IMR-90 (cell line): ENCODE results near the gene ABCB1. TPM values are rescaled to one million over a fixed set of nuclear protein-coding genes. Genes with fewer than 3 reads are reported as not detected.
"Not testable (repeated sequence)": the region's sequence is repeated elsewhere in the genome, so short reads cannot be mapped to it uniquely, and the experiment has no call there.

Experiments used
- ATAC-seq: fragments of 200-7000 bp; cut with Tn5 transposase; 2 replicates; pipeline ENCODE4 v1.9.1; 2020; ENCODE audit warnings: low read depth, mild to moderate bottlenecking, moderate library complexity
- BruUV-seq: library from RNA; stranded (reverse); fragments of 400-500 nt; replicated peaks from 2 replicates; lab custom pipeline; 2021; lab: Mats Ljungman, UMichigan
- CTCF ChIA-PET: fragments of 300-600 bp; formaldehyde crosslinking; extraction: SDS; loops from one replicate; lab custom pipeline; 2021; ENCODE audit warnings: antibody characterized with exemption; lab: Yijun Ruan, JAX
- POLR2A ChIA-PET: fragments of 300-600 bp; sonication (Branson Sonifier 250); formaldehyde crosslinking; loops from one replicate; lab custom pipeline; 2022; ENCODE audit warnings: antibody characterized with exemption; ENCODE audit not compliant: unreplicated experiment; lab: Charles Lee
- DNase-seq: peaks from one replicate; pipeline ENCODE4 v3.0.0; 2013
- H2AFZ ChIP-seq: replicated peaks from 2 replicates; pipeline ENCODE3; 2013; ENCODE audit warnings: low read length, mild to moderate bottlenecking; ENCODE audit not compliant: poor library complexity
- H2AK5ac ChIP-seq: 2 replicates; pipeline ENCODE4 v1.6.1; 2013; ENCODE audit warnings: low read depth, low read length, inconsistent platforms
- H2AK9ac ChIP-seq: replicated peaks from 2 replicates; pipeline ENCODE3; 2013; ENCODE audit warnings: mild to moderate bottlenecking, low read depth, low read length, moderate library complexity; ENCODE audit not compliant: poor library complexity
- H2BK120ac ChIP-seq: 2 replicates; pipeline ENCODE4 v1.6.1; 2013; ENCODE audit warnings: low read depth, low read length, inconsistent platforms
- H2BK15ac ChIP-seq: 3 replicates; pipeline ENCODE4 v1.6.1; 2013; ENCODE audit warnings: low read depth, low read length, inconsistent platforms
- H2BK20ac ChIP-seq: 2 replicates; pipeline ENCODE4 v1.6.1; 2013; ENCODE audit warnings: low read depth, mild to moderate bottlenecking, inconsistent platforms, low read length, moderate library complexity
- H2BK5ac ChIP-seq: 2 replicates; pipeline ENCODE4 v1.6.1; 2013; ENCODE audit warnings: mild to moderate bottlenecking, low read depth, low read length, inconsistent platforms; ENCODE audit not compliant: poor library complexity, severe bottlenecking
- H3K14ac ChIP-seq: replicated peaks from 2 replicates; pipeline ENCODE4 v1.6.1; 2013; ENCODE audit warnings: low read depth, low read length, inconsistent platforms
- H3K18ac ChIP-seq: 2 replicates; pipeline ENCODE4 v1.6.1; 2013; ENCODE audit warnings: low read depth, low read length, control low read depth
- H3K23ac ChIP-seq: 2 replicates; pipeline ENCODE4 v1.6.1; 2013; ENCODE audit warnings: low read depth, low read length, inconsistent platforms
- H3K27ac ChIP-seq: 2 replicates; pipeline ENCODE4 v1.5.1; 2013; ENCODE audit warnings: mild to moderate bottlenecking, control low read depth, low read length; ENCODE audit not compliant: insufficient read depth
- H3K27me3 ChIP-seq: 2 replicates; pipeline ENCODE4 v1.6.1; 2013; ENCODE audit warnings: low read length; ENCODE audit not compliant: control insufficient read depth, insufficient read depth
- H3K36me3 ChIP-seq: 2 replicates; pipeline ENCODE4 v1.6.1; 2013; ENCODE audit warnings: low read length, mixed read lengths; ENCODE audit not compliant: control insufficient read depth, insufficient read depth
- H3K4ac ChIP-seq: 2 replicates; pipeline ENCODE4 v1.6.1; 2013; ENCODE audit warnings: low read depth, low read length, inconsistent platforms
- H3K4me1 ChIP-seq: 2 replicates; pipeline ENCODE4 v1.6.1; 2013; ENCODE audit warnings: low read length, mixed read lengths; ENCODE audit not compliant: control insufficient read depth, insufficient read depth
- H3K4me2 ChIP-seq: 2 replicates; pipeline ENCODE4 v1.6.1; 2013; ENCODE audit warnings: low read depth, mild to moderate bottlenecking, control low read depth, low read length, moderate library complexity
- H3K4me3 ChIP-seq: 2 replicates; pipeline ENCODE4 v1.5.1; 2013; ENCODE audit warnings: low read depth, mild to moderate bottlenecking, control low read depth, low read length, moderate library complexity; ENCODE audit not compliant: insufficient read depth
- H3K56ac ChIP-seq: 2 replicates; pipeline ENCODE4 v1.6.1; 2013; ENCODE audit warnings: low read length, inconsistent platforms; ENCODE audit not compliant: insufficient read depth; ENCODE audit errors: extremely low read depth
- H3K79me1 ChIP-seq, 2 experiments: 2 replicates each; pipeline ENCODE4 v1.6.1; 2013; ENCODE audit warnings: low read length in 2 of 2, inconsistent platforms in 1 of 2, low read depth in 1 of 2
- H3K9ac ChIP-seq: 2 replicates; pipeline ENCODE4 v1.6.1; 2013; ENCODE audit warnings: low read depth, low read length, control low read depth
- H3K9me1 ChIP-seq: 2 replicates; pipeline ENCODE4 v1.6.1; 2013; ENCODE audit warnings: low read length, inconsistent platforms; ENCODE audit not compliant: insufficient read depth
- H3K9me3 ChIP-seq: 2 replicates; pipeline ENCODE4 v1.6.1; 2013; ENCODE audit warnings: low read length; ENCODE audit not compliant: control insufficient read depth, insufficient read depth
- H4K20me1 ChIP-seq: 2 replicates; pipeline ENCODE4 v1.6.1; 2013; ENCODE audit warnings: low read length, inconsistent platforms; ENCODE audit not compliant: insufficient read depth
- H4K5ac ChIP-seq: 2 replicates; pipeline ENCODE4 v1.6.1; 2013; ENCODE audit warnings: mild to moderate bottlenecking, low read depth, low read length, control low read depth
- H4K8ac ChIP-seq, 2 experiments: 2 replicates each; pipeline ENCODE4 v1.6.1; 2013; ENCODE audit warnings: low read depth in 2 of 2, low read length in 2 of 2, control low read depth in 1 of 2, inconsistent platforms in 1 of 2
- H4K91ac ChIP-seq: 2 replicates; pipeline ENCODE4 v1.6.1; 2013; ENCODE audit warnings: low read depth, low read length, inconsistent platforms; ENCODE audit not compliant: insufficient read depth
- WGBS, 2 experiments: methylation state at CpG; one replicate each; pipeline versions ENCODE4 v1.1.5 to v1.1.7; 2013; ENCODE audit warnings: missing lambda C conversion rate in 2 of 2; ENCODE audit not compliant: insufficient read length in 1 of 2; ENCODE audit errors: extremely low coverage in 2 of 2; 5-methylcytosine and 5-hydroxymethylcytosine counted together
- dilution Hi-C: fragments of 300-500 bp; cut with HindIII; formaldehyde crosslinking; loops from one replicate; pipeline ENCODE4 v1.14.3; 2018; ENCODE audit warnings: low sequenced_read_pairs; ENCODE audit not compliant: unreplicated experiment
- in situ Hi-C: fragments of 300-500 bp; cut with MboI; formaldehyde crosslinking; loops from 3 replicates; pipeline ENCODE4 v1.14.3; 2019; ENCODE audit warnings: low sequenced_read_pairs, inconsistent platforms, mixed read lengths
- intact Hi-C: fragments of 100-400 bp; cut with micrococcal nuclease; formaldehyde crosslinking; loops from 2 replicates; pipeline ENCODE4 v1.10.0; 2022
- polyA plus RNA-seq, 3 experiments: library from polyadenylated mRNA; depleted of rRNA; stranded (reverse); fragments of >200 nt; gene quantifications; 2 replicates each; pipeline ENCODE4 v1.2.3, GENCODE V29; 2012; ENCODE audit warnings: low replicate concordance in 1 of 3
- total RNA-seq: library from RNA; depleted of rRNA; stranded (reverse); fragments of >200 nt; gene quantifications from 2 replicates; pipeline ENCODE4 v1.2.3, GENCODE V29; 2012

The ABCB1 gene
- total and polyA plus RNA-seq, 2 of the 4 experiments (the other 2 are of a cell fraction): 0.80 to 0.90 TPM

GRCh38 chr7:87465534-87465880 lies 135.2 kb downstream of the ABCB1 start:
- DNase-seq, intact Hi-C loops, CTCF ChIA-PET: not testable (repeated sequence)

GRCh38 chr7:87464830-87465533 lies 135.7 kb downstream of the ABCB1 start:
- 49% methylated on average over 4 of the region's 16 CpGs; no CpG with 5 or more reads in 1 of the 2 experiments for WGBS, 2 experiments
- H3K4me3 ChIP-seq, H3K36me3 ChIP-seq, H3K9ac ChIP-seq, H2BK15ac ChIP-seq, H3K79me1 ChIP-seq, H3K9me3 ChIP-seq, H2AK5ac ChIP-seq, H4K20me1 ChIP-seq, H4K8ac ChIP-seq, ATAC-seq, CTCF ChIA-PET, H3K27me3 ChIP-seq, H4K91ac ChIP-seq, H3K4ac ChIP-seq, H2BK20ac ChIP-seq, H3K18ac ChIP-seq, dilution Hi-C loops, in situ Hi-C loops, POLR2A ChIA-PET, H3K14ac ChIP-seq, DNase-seq, H2BK120ac ChIP-seq, H2BK5ac ChIP-seq, H3K4me2 ChIP-seq, H3K27ac ChIP-seq, H3K56ac ChIP-seq, H4K5ac ChIP-seq, H2AK9ac ChIP-seq, intact Hi-C loops, H2AFZ ChIP-seq, BruUV-seq, H3K4me1 ChIP-seq, H3K23ac ChIP-seq, H3K9me1 ChIP-seq: not testable (repeated sequence)

More at GRCh38 chr7:87465534-87465880, 135.2 kb downstream of the ABCB1 start:
- H3K27ac ChIP-seq, H3K4ac ChIP-seq, BruUV-seq, H2BK20ac ChIP-seq, H4K5ac ChIP-seq, H2AK9ac ChIP-seq, H2BK15ac ChIP-seq, H2BK120ac ChIP-seq, H3K9me3 ChIP-seq, H3K79me1 ChIP-seq, H3K4me3 ChIP-seq, H2AK5ac ChIP-seq, ATAC-seq, H4K8ac ChIP-seq, H3K23ac ChIP-seq, in situ Hi-C loops, H3K9me1 ChIP-seq, H4K20me1 ChIP-seq, H3K4me1 ChIP-seq, H3K4me2 ChIP-seq, H2BK5ac ChIP-seq, H3K14ac ChIP-seq, H3K36me3 ChIP-seq, H3K27me3 ChIP-seq, POLR2A ChIA-PET, H2AFZ ChIP-seq, H3K9ac ChIP-seq, dilution Hi-C loops, H4K91ac ChIP-seq, H3K18ac ChIP-seq, H3K56ac ChIP-seq: not testable (repeated sequence)
- no CpG with 5 or more reads among the region's 7 CpGs for WGBS, 2 experiments
